ENCODE measurements around the gene MYH9. TPM values are rescaled to one million over a fixed set of nuclear protein-coding genes. Genes with fewer than 3 reads are reported as not detected.
A peak's percentile ranks its signal among the peaks of the same experiment; 100 is the strongest.

MYH9 gene
- total RNA-seq, 2 experiments from 2014 or later, result 112 to 223 TPM

DNA sequence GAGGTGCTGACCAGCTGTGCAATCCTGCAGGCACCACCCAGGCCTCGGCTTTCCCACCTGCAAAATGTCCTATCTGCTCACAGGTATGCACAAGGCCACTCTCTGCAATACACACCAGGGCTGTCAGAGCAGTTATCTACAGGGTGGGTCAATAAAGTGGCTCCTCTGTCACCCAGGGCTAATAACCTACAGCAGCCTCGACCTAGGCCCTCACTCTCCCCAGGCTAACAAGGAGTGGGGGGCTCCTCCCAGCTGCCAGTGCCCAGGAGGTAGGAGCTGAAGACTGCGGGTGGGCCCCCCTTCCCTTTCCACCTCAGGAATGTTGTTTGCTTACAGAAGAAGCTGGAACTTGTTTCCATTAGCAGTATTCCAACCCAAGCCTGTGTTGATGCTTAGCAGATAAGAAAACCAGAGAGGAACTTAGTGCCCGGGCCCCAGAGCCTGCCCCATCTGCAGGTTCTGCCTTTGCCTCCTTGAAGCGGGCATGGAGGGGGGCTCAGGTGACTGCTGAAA, 26.8 kb downstream of the MYH9 start:
- no peaks in the 10 kb centered on the region for H3K9me3 ChIP-seq (ENCODE audit: low read length)
- no TSS peak for BruUV-seq (replicated peaks)
- H3K36me3 ChIP-seq (ENCODE audit: insufficient read depth, low read length), result peaks cover 26% of the 10 kb centered on the region
- POLR2A ChIA-PET, result no interaction called here
- no peak overlapping the region for H3K27ac ChIP-seq (ENCODE audit: low read depth, low read length, poor library complexity, severe bottlenecking)
- H3K79me2 ChIP-seq (ENCODE audit: insufficient read depth, low read depth, low read length), result peaks cover 92% of the 10 kb centered on the region
- no peak for TF ChIP-seq EZH2phosphoT487 (IDR thresholded peaks at IDR 0.05; ENCODE audit: borderline replicate concordance, low read depth, low read length)
- TF ChIP-seq, protein P1, sequence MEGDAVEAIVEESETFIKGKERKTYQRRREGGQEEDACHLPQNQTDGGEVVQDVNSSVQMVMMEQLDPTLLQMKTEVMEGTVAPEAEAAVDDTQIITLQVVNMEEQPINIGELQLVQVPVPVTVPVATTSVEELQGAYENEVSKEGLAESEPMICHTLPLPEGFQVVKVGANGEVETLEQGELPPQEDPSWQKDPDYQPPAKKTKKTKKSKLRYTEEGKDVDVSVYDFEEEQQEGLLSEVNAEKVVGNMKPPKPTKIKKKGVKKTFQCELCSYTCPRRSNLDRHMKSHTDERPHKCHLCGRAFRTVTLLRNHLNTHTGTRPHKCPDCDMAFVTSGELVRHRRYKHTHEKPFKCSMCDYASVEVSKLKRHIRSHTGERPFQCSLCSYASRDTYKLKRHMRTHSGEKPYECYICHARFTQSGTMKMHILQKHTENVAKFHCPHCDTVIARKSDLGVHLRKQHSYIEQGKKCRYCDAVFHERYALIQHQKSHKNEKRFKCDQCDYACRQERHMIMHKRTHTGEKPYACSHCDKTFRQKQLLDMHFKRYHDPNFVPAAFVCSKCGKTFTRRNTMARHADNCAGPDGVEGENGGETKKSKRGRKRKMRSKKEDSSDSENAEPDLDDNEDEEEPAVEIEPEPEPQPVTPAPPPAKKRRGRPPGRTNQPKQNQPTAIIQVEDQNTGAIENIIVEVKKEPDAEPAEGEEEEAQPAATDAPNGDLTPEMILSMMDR (conservative IDR thresholded peaks at IDR 0.05; ENCODE audit: low read length), result no peak
- CTCF ChIA-PET (ENCODE audit: unreplicated experiment), result interaction anchor here (0.6 kb wide), 1 partner anchor 120 kb away, joined by 3 read pairs; no protein-coding TSS in a partner anchor
- intact Hi-C loops (cut with micrococcal nuclease; ENCODE audit: unreplicated experiment), result no loop called here
- no peaks in the 10 kb centered on the region for H3K9me2 ChIP-seq (ENCODE audit: insufficient read depth, low read length)
- H3K4me3 ChIP-seq (ENCODE audit: low read depth, low read length, poor library complexity, severe bottlenecking), result no peak overlapping the region
- H2AFZ ChIP-seq (ENCODE audit: low read length), result no peak overlapping the region
- 0 out of 2 replicates have a peak overlapping the region, but pooled peaks have one; percentile 3 for H3K4me2 ChIP-seq (ENCODE audit: low read length)
- no peak for DNase-seq (ENCODE audit: low spot score)
- peaks cover 65% of the 10 kb centered on the region for H3K4me1 ChIP-seq (ENCODE audit: insufficient read depth, low read length, poor library complexity, severe bottlenecking)
- H4K20me1 ChIP-seq (ENCODE audit: insufficient read depth, low read length), result peaks cover 23% of the 10 kb centered on the region

DNA sequence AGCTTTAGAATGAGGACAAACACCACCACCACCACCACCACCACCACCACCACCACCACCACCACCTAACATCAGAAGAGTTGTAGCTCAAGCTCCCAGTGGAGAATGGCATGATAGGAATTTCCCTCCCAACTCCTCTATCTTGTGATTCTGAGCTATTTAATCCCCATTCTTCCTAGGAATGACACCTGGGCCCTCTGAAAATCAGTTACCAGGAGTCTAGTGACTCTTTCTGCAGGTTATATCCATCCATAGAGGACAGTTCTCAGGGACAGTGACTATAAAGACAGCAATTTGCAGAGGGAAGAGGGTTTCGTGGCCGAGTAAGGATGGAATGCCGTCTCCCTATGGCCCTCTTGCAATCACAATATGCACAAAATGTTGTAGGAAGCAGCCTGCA, 27.8 kb downstream of the MYH9 start:
- H3K4me2 ChIP-seq (ENCODE audit: low read length), result peak overlapping the region; percentile 25; the same call in 1 of the 2 replicates
- DNase-seq (ENCODE audit: low spot score), result no peak
- intact Hi-C loops (cut with micrococcal nuclease; ENCODE audit: unreplicated experiment), result no loop called here
- TF ChIP-seq, protein P1 (conservative IDR thresholded peaks at IDR 0.05; ENCODE audit: low read length), result no peak
- no peak for TF ChIP-seq EZH2phosphoT487 (IDR thresholded peaks at IDR 0.05; ENCODE audit: borderline replicate concordance, low read depth, low read length)
- H3K36me3 ChIP-seq (ENCODE audit: insufficient read depth, low read length), result peaks cover 34% of the 10 kb centered on the region
- peaks cover 92% of the 10 kb centered on the region for H3K79me2 ChIP-seq (ENCODE audit: insufficient read depth, low read depth, low read length)
- H2AFZ ChIP-seq (ENCODE audit: low read length), result no peak overlapping the region
- ChIA-PET CTCF (ENCODE audit: unreplicated experiment) (interaction anchor here (0.6 kb wide), 1 partner anchor 111 kb away, joined by 3 read pairs; no protein-coding TSS in a partner anchor), POLR2A (interaction anchor here (0.6 to 1.6 kb wide), 3 partner anchors 18 to 47 kb away, joined by 5 to 10 read pairs (median 5); no protein-coding TSS in a partner anchor)
- BruUV-seq (replicated peaks), result no TSS peak
- H3K9me2 ChIP-seq (ENCODE audit: insufficient read depth, low read length), result no peaks in the 10 kb centered on the region
- H3K4me1 ChIP-seq (ENCODE audit: insufficient read depth, low read length, poor library complexity, severe bottlenecking), result peaks cover 74% of the 10 kb centered on the region
- H4K20me1 ChIP-seq (ENCODE audit: insufficient read depth, low read length), result peaks cover 23% of the 10 kb centered on the region
- no peak overlapping the region for H3K27ac ChIP-seq (ENCODE audit: low read depth, low read length, poor library complexity, severe bottlenecking)
- H3K4me3 ChIP-seq (ENCODE audit: low read depth, low read length, poor library complexity, severe bottlenecking), result no peak overlapping the region
- H3K9me3 ChIP-seq (ENCODE audit: low read length), result no peaks in the 10 kb centered on the region

DNA sequence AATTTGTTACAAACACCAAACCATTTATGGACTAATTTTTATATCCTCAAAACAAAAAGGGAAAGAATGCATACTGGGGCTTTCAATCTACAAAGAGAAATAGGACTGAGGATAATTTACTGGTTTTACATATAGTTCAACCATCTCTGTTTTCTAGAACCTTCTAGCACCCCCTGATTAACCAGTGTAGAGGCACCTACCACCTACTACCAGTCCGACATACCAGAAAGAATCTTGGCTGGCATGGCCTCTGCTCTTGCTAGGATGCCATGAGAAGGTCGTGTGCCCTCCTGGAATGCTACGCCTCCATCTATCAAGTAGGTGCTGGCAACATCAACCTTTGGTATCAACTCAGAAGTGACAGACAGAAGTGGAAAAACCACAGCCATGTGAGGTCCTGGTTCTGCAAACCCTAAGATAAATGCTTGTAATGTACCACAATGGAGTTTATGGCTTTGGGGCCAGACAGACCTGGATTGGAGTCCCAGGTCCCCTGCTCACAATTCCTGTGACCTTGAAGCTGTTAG, 28.2 kb downstream of the MYH9 start:
- intact Hi-C loops (cut with micrococcal nuclease; ENCODE audit: unreplicated experiment), result no loop called here
- ChIA-PET CTCF (ENCODE audit: unreplicated experiment) (no interaction called here), POLR2A (interaction anchor here (0.6 to 1.6 kb wide), 3 partner anchors 18 to 48 kb away, joined by 5 to 10 read pairs (median 5); no protein-coding TSS in a partner anchor)
- Histone ChIP-seq H4K20me1 (ENCODE audit: insufficient read depth, low read length) (peaks cover 21% of the 10 kb centered on the region), H3K9me2 (ENCODE audit: insufficient read depth, low read length) (no peaks in the 10 kb centered on the region), H3K4me1 (ENCODE audit: insufficient read depth, low read length, poor library complexity, severe bottlenecking) (peaks cover 78% of the 10 kb centered on the region), H3K9me3 (ENCODE audit: low read length) (no peaks in the 10 kb centered on the region), H3K79me2 (ENCODE audit: insufficient read depth, low read depth, low read length) (peaks cover 92% of the 10 kb centered on the region), H3K36me3 (ENCODE audit: insufficient read depth, low read length) (peaks cover 39% of the 10 kb centered on the region), H3K27ac (ENCODE audit: low read depth, low read length, poor library complexity, severe bottlenecking) (peak overlapping the region; percentile 40), H3K4me2 (ENCODE audit: low read length) (peak overlapping the region; percentile 62), H3K4me3 (ENCODE audit: low read depth, low read length, poor library complexity, severe bottlenecking) (no peak overlapping the region), H2AFZ (ENCODE audit: low read length) (no peak overlapping the region)
- no TSS peak for BruUV-seq (replicated peaks)
- DNase-seq (ENCODE audit: low spot score), result no peak
- no peak for TF ChIP-seq EZH2phosphoT487 (IDR thresholded peaks at IDR 0.05; ENCODE audit: borderline replicate concordance, low read depth, low read length)
